MM.1S (cell line): Measurements from ENCODE around the gene NEGR1.

Source experiments
- DNase-seq: peaks from one replicate; pipeline ENCODE4 v3.0.0-alpha.2; 2015
- H2AFZ ChIP-seq: fragments of 300-600 bp; sonication (generic); 2 replicates; pipeline ENCODE4 v1.6.0; 2016; ENCODE audit warnings: antibody characterized with exemption, low read length
- H3F3A ChIP-seq: fragments of 300-600 bp; sonication (generic); 2 replicates; pipeline ENCODE4 v1.6.1; 2016; ENCODE audit warnings: mild to moderate bottlenecking, antibody characterized with exemption, low read length, moderate library complexity, mixed read lengths; ENCODE audit not compliant: insufficient read depth
- H3K27ac ChIP-seq: fragments of 300-600 bp; sonication (generic); 2 replicates; pipeline ENCODE4 v1.5.1; 2016; ENCODE audit warnings: mild to moderate bottlenecking, low read length
- H3K27me3 ChIP-seq: fragments of 300-600 bp; sonication (generic); replicated peaks from 2 replicates; pipeline ENCODE4 v1.6.0; 2016; ENCODE audit warnings: low read length; ENCODE audit not compliant: insufficient read depth
- H3K36me3 ChIP-seq: fragments of 300-600 bp; sonication (generic); replicated peaks from 2 replicates; pipeline ENCODE4 v1.6.1; 2016; ENCODE audit warnings: mild to moderate bottlenecking, low read length, mixed read lengths; ENCODE audit not compliant: insufficient read depth
- H3K4me1 ChIP-seq: fragments of 300-600 bp; sonication (generic); 2 replicates; pipeline ENCODE4 v1.6.1; 2016; ENCODE audit warnings: low read length, mixed read lengths
- H3K4me2 ChIP-seq: fragments of 300-600 bp; sonication (generic); 2 replicates; pipeline ENCODE4 v1.6.0; 2016; ENCODE audit warnings: low read depth, low read length
- H3K4me3 ChIP-seq: fragments of 300-600 bp; sonication (generic); 2 replicates; pipeline ENCODE4 v1.5.1; 2016; ENCODE audit warnings: low read length, mixed read lengths
- H3K79me2 ChIP-seq: fragments of 300-600 bp; sonication (generic); 2 replicates; pipeline ENCODE4 v1.6.1; 2016; ENCODE audit warnings: mixed run types, low read length, mixed read lengths
- H3K9ac ChIP-seq: fragments of 300-600 bp; sonication (generic); 2 replicates; pipeline ENCODE4 v1.6.1; 2016; ENCODE audit warnings: low read length, mixed read lengths
- H3K9me2 ChIP-seq: fragments of 300-600 bp; sonication (generic); replicated peaks from 2 replicates; pipeline ENCODE4 v1.6.1; 2016; ENCODE audit warnings: mild to moderate bottlenecking, low read length, mixed read lengths; ENCODE audit not compliant: insufficient read depth
- H3K9me3 ChIP-seq: fragments of 300-600 bp; sonication (generic); replicated peaks from 2 replicates; pipeline ENCODE4 v1.6.1; 2016; ENCODE audit warnings: mild to moderate bottlenecking, low read length, mixed read lengths; ENCODE audit not compliant: insufficient read depth
- H4K20me1 ChIP-seq: fragments of 300-600 bp; sonication (generic); 2 replicates; pipeline ENCODE4 v1.6.1; 2016; ENCODE audit warnings: mild to moderate bottlenecking, low read length, moderate library complexity, mixed read lengths; ENCODE audit not compliant: insufficient read depth
- EZH2 ChIP-seq: fragments of 300-600 bp; sonication (generic); optimal IDR thresholded peaks from 2 replicates; pipeline ENCODE3; 2017; ENCODE audit warnings: low read depth, mild to moderate bottlenecking, antibody characterized with exemption, low read length, mixed read lengths
- EZH2phosphoT487 ChIP-seq: fragments of 300-600 bp; sonication (generic); IDR thresholded peaks from 2 replicates; pipeline ENCODE4 v1.6.1; 2018; ENCODE audit warnings: antibody characterized with exemption, low read length
- TF ChIP-seq, protein P1 (sequence below): fragments of 300-600 bp; sonication (generic); IDR thresholded peaks from 2 replicates; pipeline ENCODE4 v1.5.1; 2016; ENCODE audit warnings: antibody characterized with exemption, low read length, mixed read lengths

NEGR1 gene

DNA sequence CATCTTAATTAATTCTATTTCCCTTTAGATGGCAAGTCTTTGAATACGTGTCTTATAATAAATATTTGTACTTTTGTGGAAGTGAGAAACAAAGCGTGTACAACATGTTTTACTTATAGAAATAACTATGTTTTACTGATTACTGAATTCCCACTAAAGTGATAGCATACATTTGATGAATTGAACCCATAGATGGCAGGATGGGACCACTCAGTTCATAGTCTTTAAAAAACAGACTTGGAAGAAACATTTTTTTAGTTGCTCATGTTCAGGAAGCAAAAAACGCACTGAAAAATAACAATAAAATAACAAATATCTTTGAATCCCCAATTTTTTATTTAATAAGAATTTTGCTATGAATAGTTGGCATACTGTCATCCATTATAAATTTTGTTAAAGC is 694.4 kb downstream of the NEGR1 start:
- TF ChIP-seq EZH2phosphoT487 (no peak), EZH2 (no peak)
- TF ChIP-seq, protein P1, sequence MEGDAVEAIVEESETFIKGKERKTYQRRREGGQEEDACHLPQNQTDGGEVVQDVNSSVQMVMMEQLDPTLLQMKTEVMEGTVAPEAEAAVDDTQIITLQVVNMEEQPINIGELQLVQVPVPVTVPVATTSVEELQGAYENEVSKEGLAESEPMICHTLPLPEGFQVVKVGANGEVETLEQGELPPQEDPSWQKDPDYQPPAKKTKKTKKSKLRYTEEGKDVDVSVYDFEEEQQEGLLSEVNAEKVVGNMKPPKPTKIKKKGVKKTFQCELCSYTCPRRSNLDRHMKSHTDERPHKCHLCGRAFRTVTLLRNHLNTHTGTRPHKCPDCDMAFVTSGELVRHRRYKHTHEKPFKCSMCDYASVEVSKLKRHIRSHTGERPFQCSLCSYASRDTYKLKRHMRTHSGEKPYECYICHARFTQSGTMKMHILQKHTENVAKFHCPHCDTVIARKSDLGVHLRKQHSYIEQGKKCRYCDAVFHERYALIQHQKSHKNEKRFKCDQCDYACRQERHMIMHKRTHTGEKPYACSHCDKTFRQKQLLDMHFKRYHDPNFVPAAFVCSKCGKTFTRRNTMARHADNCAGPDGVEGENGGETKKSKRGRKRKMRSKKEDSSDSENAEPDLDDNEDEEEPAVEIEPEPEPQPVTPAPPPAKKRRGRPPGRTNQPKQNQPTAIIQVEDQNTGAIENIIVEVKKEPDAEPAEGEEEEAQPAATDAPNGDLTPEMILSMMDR = peak; percentile 48
- H3K27me3 ChIP-seq = no peaks in the 10 kb centered on the region
- no peaks in the 10 kb centered on the region for H3K79me2 ChIP-seq
- H3K36me3 ChIP-seq = no peaks in the 10 kb centered on the region
- H3K9ac ChIP-seq = no peak overlapping the region
- no peaks in the 10 kb centered on the region for H3K9me2 ChIP-seq
- DNase-seq = peak; percentile 32
- no peak overlapping the region for H3K27ac ChIP-seq
- H3K4me1 ChIP-seq = peaks cover 23% of the 10 kb centered on the region
- H3F3A ChIP-seq = no peaks in the 10 kb centered on the region
- no peak overlapping the region for H3K4me2 ChIP-seq
- H4K20me1 ChIP-seq = no peaks in the 10 kb centered on the region
- no peak overlapping the region for H3K4me3 ChIP-seq
- H2AFZ ChIP-seq = no peak overlapping the region
- no peaks in the 10 kb centered on the region for H3K9me3 ChIP-seq

DNA sequence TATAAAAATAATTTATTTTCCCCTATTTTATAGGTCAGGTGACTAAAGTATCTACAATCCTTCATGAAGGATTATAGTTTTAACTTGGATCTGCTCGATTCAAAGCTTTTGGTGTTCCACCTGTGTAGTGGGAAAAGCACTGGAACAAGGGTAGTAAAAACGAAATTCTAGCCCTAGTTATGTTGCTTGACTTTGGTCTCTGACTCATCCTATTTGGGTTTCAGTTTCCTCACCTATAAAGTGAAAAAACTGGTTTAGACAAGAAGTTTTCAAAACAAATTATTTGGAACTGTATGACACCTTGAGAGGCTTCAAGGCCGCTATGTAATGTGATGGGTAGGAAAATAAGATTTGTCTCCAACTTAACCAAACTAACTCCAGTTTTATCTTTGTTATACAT is 696.3 kb downstream of the NEGR1 start:
- no peak overlapping the region for H3K9ac ChIP-seq
- H3K9me2 ChIP-seq = no peaks in the 10 kb centered on the region
- H4K20me1 ChIP-seq = no peaks in the 10 kb centered on the region
- no peaks in the 10 kb centered on the region for H3K79me2 ChIP-seq
- H3K4me3 ChIP-seq = no peak overlapping the region
- H3K36me3 ChIP-seq = no peaks in the 10 kb centered on the region
- H3K27ac ChIP-seq = no peak overlapping the region
- H3F3A ChIP-seq = no peaks in the 10 kb centered on the region
- peak; percentile 38 for DNase-seq
- TF ChIP-seq, protein P1 = no peak
- TF ChIP-seq EZH2phosphoT487 (no peak), EZH2 (no peak)
- H3K4me1 ChIP-seq = peaks cover 23% of the 10 kb centered on the region
- no peak overlapping the region for H3K4me2 ChIP-seq
- no peak overlapping the region for H2AFZ ChIP-seq
- no peaks in the 10 kb centered on the region for H3K9me3 ChIP-seq
- H3K27me3 ChIP-seq = no peaks in the 10 kb centered on the region

DNA sequence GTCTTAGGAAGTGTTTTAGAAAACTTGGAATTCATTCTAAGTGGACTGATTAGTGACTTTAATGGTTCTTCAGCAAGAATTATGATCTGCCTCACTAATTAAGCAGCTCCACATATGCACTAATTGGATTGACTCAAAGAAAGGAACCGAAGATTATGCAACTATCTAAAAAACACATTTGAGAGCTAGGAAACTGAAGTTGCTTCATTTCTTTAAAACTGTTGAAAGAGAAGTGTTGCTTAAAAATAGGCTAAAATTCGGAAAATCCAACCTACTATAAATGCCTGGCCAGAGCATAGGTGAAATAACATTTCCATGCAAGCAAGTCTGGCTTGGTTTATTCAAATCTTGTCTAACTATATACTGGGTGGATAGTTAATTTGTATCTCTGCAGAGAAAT is 698.6 kb downstream of the NEGR1 start:
- Histone ChIP-seq H3K4me1 (peaks cover 16% of the 10 kb centered on the region), H3K4me3 (no peak overlapping the region), H3K9me3 (no peaks in the 10 kb centered on the region), H3K27ac (no peak overlapping the region), H3K36me3 (no peaks in the 10 kb centered on the region), H3F3A (no peaks in the 10 kb centered on the region), H4K20me1 (no peaks in the 10 kb centered on the region), H3K4me2 (no peak overlapping the region), H3K9me2 (no peaks in the 10 kb centered on the region), H3K27me3 (no peaks in the 10 kb centered on the region), H3K79me2 (no peaks in the 10 kb centered on the region), H3K9ac (no peak overlapping the region), H2AFZ (no peak overlapping the region)
- DNase-seq = no peak
- TF ChIP-seq EZH2phosphoT487 (no peak), EZH2 (no peak)
- TF ChIP-seq, protein P1 = no peak
